Stimulated activated CD8-positive, alpha-beta memory T cell treated with anti-CD3 and anti-CD28 coated beads, Interleukin-15, amount 100 ng/mL, for 1 hour (primary cell): ENCODE results near the gene ATP1B4.

ENCODE experiments used
- DNase-seq: peaks from one replicate; pipeline ENCODE4 v3.0.0-alpha.2; 2020; ENCODE audit warnings: low read depth

The ATP1B4 gene

DNA sequence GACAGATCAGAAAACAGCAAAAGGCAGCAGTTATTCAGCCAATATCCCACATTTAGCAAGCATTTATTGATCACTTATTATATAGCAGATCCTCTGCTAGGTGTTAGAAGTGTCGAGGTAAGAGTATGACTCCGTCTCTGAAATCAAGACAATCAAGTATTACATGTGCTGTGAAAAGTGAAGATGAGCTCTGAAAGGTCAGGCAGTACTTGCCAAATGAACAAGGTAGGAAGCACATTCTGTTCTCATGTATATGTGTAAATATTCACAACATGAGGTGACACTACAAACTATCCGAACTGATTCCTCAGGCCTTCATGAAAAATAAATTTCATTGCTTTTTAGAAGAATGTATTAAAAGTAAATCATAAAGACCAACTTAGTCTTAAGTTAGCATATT is 15.3 kb downstream of the ATP1B4 start:
- no peak for DNase-seq

GRCh38 chrX:120377715-120378114 is 15.8 kb downstream of the ATP1B4 start:
- no peak for DNase-seq

DNA sequence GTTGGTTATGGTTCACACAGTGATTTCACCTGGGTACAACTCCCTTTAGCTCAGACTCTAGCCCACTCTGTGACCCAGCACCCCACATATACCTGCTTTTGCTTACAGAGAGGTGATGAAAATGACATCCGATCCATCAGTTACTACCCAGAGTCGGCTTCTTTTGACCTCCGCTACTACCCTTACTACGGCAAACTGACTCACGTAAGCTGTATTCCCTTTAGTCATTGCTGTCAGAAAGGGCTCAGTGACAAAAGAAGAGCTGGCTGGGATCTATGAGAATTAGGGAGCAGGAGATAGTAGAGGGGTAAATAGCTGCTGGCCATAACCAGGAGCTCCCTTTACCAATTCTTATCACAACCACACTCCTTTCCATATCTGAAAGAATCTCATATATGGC is 16.7 kb downstream of the ATP1B4 start:
- no peak for DNase-seq

- DNase-seq = no peak
Observed at GRCh38 chrX:120379937-120380681, 18.2 kb downstream of the ATP1B4 start.

- DNase-seq = no peak
Observed at GRCh38 chrX:120380699-120381098, 18.8 kb downstream of the ATP1B4 start.

GRCh38 chrX:120401301-120401700 is 39.4 kb downstream of the ATP1B4 start:
- DNase-seq = no peak

- DNase-seq = no peak
Observed at GRCh38 chrX:120402369-120402768, 40.5 kb downstream of the ATP1B4 start.

DNA sequence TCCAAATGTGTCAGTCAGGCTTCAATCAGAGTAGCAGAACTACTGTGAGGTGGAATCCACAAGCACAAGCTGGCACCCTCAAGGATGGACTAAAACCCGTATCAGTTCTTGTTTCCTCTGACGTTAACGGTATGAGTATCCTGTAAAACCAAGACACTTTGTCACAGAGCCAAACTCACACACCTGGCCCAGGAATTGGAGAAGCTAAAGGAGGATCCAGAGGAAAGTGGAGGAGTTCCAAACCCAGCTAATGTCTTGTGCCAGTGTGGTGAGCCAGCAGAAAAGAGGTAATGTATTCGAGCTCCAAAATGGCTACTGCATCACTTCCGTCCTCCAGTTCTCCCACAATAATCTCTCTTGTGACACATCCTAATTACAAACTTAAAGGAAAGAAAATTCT is 44.7 kb downstream of the ATP1B4 start:
- no peak for DNase-seq

GRCh38 chrX:120408168-120408567 is 46.3 kb downstream of the ATP1B4 start:
- DNase-seq = no peak

DNA sequence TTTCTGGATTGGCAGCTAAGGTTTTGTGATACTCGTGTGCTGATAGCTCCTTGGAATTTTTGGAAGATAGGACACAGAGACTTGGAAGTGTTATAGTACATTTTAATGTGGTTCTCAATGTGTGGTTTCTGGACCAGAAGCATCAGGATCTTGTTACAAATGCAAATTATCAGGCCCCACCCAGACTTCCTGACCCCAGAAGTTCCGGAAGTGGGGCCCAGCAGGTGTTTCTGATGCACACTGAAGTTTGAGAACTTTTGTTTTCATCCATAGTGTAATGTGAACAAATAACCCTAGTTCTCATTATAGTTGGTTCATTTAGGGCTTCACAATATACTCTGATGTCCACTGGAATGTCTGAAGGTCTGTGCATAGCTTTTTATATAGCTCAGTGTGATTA is 57.6 kb downstream of the ATP1B4 start:
- no peak for DNase-seq

DNA sequence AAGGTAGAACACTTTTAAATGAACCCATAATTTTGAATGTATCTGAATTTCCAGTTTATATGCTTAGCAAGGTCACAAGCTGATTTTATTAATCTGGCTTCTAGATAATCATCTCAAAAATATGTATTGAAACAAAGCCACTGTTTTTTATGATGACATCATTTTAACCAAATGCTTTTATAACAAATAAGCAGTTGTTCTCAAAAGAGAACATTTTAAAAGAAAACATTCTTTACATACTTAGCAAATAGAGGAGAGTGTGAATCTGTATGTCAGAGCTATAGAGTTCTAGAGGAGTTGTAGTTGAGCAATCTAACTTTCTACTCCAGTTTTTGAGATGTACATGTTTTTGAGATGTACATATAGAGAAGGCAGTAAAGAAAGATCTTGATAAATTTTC is 64.7 kb downstream of the ATP1B4 start:
- no peak for DNase-seq

- DNase-seq = no peak
Observed at GRCh38 chrX:120428309-120428708, 66.4 kb downstream of the ATP1B4 start.

- no peak for DNase-seq
Observed at GRCh38 chrX:120429776-120430540, 68.1 kb downstream of the ATP1B4 start.
